Measurements from ENCODE around the gene INKA2. TPM values are rescaled to one million over a fixed set of nuclear protein-coding genes. Genes with fewer than 3 reads are reported as not detected.

INKA2 gene
- total and polyA plus RNA-seq, 10 of the 15 experiments (the other 5 are each of a cell fraction or from before 2014, with no cell fraction given), result 0.38 to 5.1 (median 1.3) TPM; not detected in 1

DNA sequence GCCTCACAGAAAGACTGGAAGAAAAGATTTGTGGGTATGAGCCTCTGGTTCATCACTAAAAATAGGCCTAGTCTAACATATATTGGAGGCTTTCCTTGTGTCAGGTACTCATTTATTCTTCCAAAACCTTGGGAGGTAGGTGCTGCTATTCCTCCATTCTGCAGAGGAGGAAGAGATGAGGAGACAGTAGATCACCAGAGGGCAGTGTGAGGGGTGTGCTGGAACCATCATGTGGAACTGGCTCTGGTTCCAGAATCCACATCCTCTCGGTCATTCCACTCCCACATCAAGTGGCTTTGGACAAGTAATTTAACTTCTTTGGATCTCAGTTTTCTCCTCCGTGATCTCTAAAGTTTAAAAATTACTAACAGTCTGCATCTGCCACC, 7.4 kb upstream of the INKA2 start (continued):
- TF ChIP-seq, protein P1, sequence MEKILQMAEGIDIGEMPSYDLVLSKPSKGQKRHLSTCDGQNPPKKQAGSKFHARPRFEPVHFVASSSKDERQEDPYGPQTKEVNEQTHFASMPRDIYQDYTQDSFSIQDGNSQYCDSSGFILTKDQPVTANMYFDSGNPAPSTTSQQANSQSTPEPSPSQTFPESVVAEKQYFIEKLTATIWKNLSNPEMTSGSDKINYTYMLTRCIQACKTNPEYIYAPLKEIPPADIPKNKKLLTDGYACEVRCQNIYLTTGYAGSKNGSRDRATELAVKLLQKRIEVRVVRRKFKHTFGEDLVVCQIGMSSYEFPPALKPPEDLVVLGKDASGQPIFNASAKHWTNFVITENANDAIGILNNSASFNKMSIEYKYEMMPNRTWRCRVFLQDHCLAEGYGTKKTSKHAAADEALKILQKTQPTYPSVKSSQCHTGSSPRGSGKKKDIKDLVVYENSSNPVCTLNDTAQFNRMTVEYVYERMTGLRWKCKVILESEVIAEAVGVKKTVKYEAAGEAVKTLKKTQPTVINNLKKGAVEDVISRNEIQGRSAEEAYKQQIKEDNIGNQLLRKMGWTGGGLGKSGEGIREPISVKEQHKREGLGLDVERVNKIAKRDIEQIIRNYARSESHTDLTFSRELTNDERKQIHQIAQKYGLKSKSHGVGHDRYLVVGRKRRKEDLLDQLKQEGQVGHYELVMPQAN (conservative IDR thresholded peaks at IDR 0.05), result no peak
- no peak for TF ChIP-seq MXI1 (IDR thresholded peaks at IDR 0.05; ENCODE audit: low read depth, low read length)

DNA sequence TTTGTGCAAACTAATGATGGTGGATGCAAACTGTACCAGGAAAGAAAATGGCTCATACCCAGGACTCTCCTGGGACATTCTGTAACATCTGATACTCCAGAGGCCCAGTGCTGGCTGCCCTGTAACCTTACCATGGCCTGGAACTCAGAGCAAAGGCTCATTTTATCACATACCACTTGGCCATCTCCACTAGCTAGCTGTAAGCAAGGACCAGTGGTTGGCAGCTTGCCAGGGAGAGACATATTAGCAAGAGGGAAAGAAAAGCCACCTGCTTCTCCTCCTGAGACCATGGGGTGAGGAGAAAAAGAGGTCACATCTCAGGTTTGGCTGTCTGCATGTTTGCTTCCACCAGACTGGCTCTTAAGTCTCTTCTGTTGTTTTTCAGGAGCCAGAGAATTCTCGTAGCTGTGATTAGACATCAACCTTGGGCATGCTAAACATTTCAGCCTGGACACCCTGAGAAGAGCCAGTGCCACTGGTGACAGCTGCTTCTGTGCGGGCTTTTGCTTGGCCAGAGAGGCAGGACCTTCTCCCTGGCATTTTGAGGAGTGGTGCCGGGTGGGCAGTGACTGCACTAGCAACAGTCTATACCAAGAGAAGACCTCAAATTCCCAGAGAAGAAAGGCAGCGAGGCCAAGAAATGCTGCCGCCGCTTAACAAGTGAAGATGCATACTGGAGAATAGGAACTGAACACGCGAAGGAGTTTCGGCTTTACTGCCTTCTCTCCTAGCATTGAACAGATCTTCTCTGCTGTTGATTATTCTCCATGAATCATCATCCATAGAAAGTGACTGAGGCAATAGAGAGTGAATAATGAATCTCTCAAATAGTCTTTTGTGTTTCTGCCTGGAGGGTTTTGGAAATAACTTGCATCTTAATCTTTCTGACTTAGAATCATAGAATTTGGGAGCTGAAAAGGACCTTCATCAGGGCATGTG, 6.7 kb upstream of the INKA2 start:
- no peak overlapping the region for H2AFZ ChIP-seq (ENCODE audit: control insufficient read depth, low read depth, low read length)
- H4K20me1 ChIP-seq (ENCODE audit: control insufficient read depth, insufficient read depth), result no peaks in the 10 kb centered on the region
- RAD21 ChIA-PET (ENCODE audit: unreplicated experiment), result interaction anchor here (1.0 to 6.7 kb wide), 4 partner anchors 9 to 715 kb away, joined by 3 to 51 read pairs (median 11); no protein-coding TSS in a partner anchor
- no peak overlapping the region for H3K4me2 ChIP-seq (ENCODE audit: control insufficient read depth, insufficient read depth)
- no peak overlapping the region for H3K27ac ChIP-seq (ENCODE audit: control insufficient read depth, insufficient read depth)
- intact Hi-C loops (cut with micrococcal nuclease; ENCODE audit: unreplicated experiment), result loop anchor here (2.0 kb wide), 2 partner anchors 31 to 237 kb away; no protein-coding TSS in a partner anchor
- no peak for ATAC-seq
- no peak for DNase-seq (ENCODE audit: low read depth, low spot score)
- CTCF ChIA-PET, result interaction anchor here (1.2 to 12.7 kb wide), 9 partner anchors 9 to 264 kb away, joined by 3 to 135 read pairs (median 11); no protein-coding TSS in a partner anchor
- H3K4me3 ChIP-seq, result no peak overlapping the region
- BruUV-seq (replicated peaks), result no TSS peak
- H3K36me3 ChIP-seq (ENCODE audit: control insufficient read depth in 2 of 2, insufficient read depth in 2 of 2, low read length in 1 of 2), result no peaks in the 10 kb centered on the region
- H3K27me3 ChIP-seq (replicated peaks in 1 of 2; ENCODE audit: control insufficient read depth in 2 of 2, insufficient read depth in 2 of 2, low read length in 1 of 2), result peaks cover 0 to 3% of the 10 kb centered on the region in 2 experiments; a peak in 1 of 4 replicates
- in situ Hi-C loops (cut with MboI), result loop anchor here (5.0 kb wide), 1 partner anchor 264 kb away; no protein-coding TSS in a partner anchor
- POLR2A ChIA-PET, result interaction anchor here (1.6 kb wide), 1 partner anchor 81 kb away, joined by 3 read pairs; no protein-coding TSS in a partner anchor
- SMC1A ChIA-PET (ENCODE audit: uncharacterized antibody, unreplicated experiment), result interaction anchor here (0.6 to 12.9 kb wide), 7 partner anchors 9 to 264 kb away, joined by 3 to 123 read pairs (median 5); partner anchors contain the start of genes ADORA3 and TMIGD3
- H3K4me1 ChIP-seq (ENCODE audit: control insufficient read depth, insufficient read depth, low read length), result no peaks in the 10 kb centered on the region
- H3K79me2 ChIP-seq (ENCODE audit: control insufficient read depth, insufficient read depth, low read length), result no peaks in the 10 kb centered on the region
- no peak overlapping the region for H3K9ac ChIP-seq (ENCODE audit: control insufficient read depth, insufficient read depth, low read length)
- H3K9me3 ChIP-seq (replicated peaks; ENCODE audit: control insufficient read depth, insufficient read depth, low read length), result no peaks in the 10 kb centered on the region
- WGBS (ENCODE audit: insufficient coverage, insufficient replicate concordance, low lambda C conversion rate, missing lambda C conversion rate), result 89% methylated on average over 9 of the region's 9 CpGs
- FAIRE-seq, result no peak
- TF ChIP-seq ZSCAN29 (IDR thresholded peaks at IDR 0.05) (no peak), SUPT20H (IDR thresholded peaks at IDR 0.05; ENCODE audit: borderline replicate concordance, control insufficient read depth, low read depth, low read length) (no peak), IKZF1 (conservative IDR thresholded peaks at IDR 0.05) (no peak), MEF2A (IDR thresholded peaks at IDR 0.05; ENCODE audit: insufficient read depth, low read depth, low read length) (no peak), SREBF1 (IDR thresholded peaks at IDR 0.05; ENCODE audit: low read length) (no peak), NRF1 (conservative IDR thresholded peaks at IDR 0.05; ENCODE audit: low read depth, low read length) (no peak), BRCA1 (IDR thresholded peaks at IDR 0.05; ENCODE audit: low read depth, low read length) (no peak), ATF2 (IDR thresholded peaks at IDR 0.05; ENCODE audit: low read length) (no peak), TBL1XR1 (IDR thresholded peaks at IDR 0.05; ENCODE audit: low read depth, low read length) (no peak), NFYA (IDR thresholded peaks at IDR 0.05; ENCODE audit: borderline replicate concordance, low read depth, low read length) (no peak)
- TF ChIP-seq, protein P2, sequence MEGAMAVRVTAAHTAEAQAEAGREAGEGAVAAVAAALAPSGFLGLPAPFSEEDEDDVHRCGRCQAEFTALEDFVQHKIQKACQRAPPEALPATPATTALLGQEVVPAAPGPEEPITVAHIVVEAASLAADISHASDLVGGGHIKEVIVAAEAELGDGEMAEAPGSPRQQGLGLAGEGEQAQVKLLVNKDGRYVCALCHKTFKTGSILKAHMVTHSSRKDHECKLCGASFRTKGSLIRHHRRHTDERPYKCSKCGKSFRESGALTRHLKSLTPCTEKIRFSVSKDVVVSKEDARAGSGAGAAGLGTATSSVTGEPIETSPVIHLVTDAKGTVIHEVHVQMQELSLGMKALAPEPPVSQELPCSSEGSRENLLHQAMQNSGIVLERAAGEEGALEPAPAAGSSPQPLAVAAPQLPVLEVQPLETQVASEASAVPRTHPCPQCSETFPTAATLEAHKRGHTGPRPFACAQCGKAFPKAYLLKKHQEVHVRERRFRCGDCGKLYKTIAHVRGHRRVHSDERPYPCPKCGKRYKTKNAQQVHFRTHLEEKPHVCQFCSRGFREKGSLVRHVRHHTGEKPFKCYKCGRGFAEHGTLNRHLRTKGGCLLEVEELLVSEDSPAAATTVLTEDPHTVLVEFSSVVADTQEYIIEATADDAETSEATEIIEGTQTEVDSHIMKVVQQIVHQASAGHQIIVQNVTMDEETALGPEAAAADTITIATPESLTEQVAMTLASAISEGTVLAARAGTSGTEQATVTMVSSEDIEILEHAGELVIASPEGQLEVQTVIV (IDR thresholded peaks at IDR 0.05; ENCODE audit: borderline replicate concordance, partially characterized antibody), result no peak
